Measurements from ENCODE around the gene CLCN4.
A peak's percentile ranks its signal among the peaks of the same experiment; 100 is the strongest.

The CLCN4 gene

GRCh38 chrX:10199212-10199611 lies 42.4 kb downstream of the CLCN4 start:
- no peak for DNase-seq

- no peak for DNase-seq
These were observed 46.8 kb downstream of the CLCN4 start for GRCh38 chrX:10203617-10204016.

- DNase-seq: no peak
These were observed 49.5 kb downstream of the CLCN4 start for GRCh38 chrX:10206317-10206716.

GRCh38 chrX:10208281-10208856 lies 51.6 kb downstream of the CLCN4 start:
- DNase-seq: no peak

GRCh38 chrX:10208953-10209352 lies 52.2 kb downstream of the CLCN4 start:
- DNase-seq: no peak

GRCh38 chrX:10212395-10212794 lies 55.6 kb downstream of the CLCN4 start:
- DNase-seq: no peak

- no peak for DNase-seq
These were observed 56.9 kb downstream of the CLCN4 start for GRCh38 chrX:10213716-10214115.

GRCh38 chrX:10216208-10216607 lies 59.4 kb downstream of the CLCN4 start:
- no peak for DNase-seq

GRCh38 chrX:10217198-10217597 lies 60.4 kb downstream of the CLCN4 start:
- DNase-seq: no peak

GRCh38 chrX:10221651-10222050 lies 64.9 kb downstream of the CLCN4 start:
- no peak for DNase-seq

- peak in 1 of 2 experiments; percentile 12 for DNase-seq
These were observed 66.5 kb downstream of the CLCN4 start for GRCh38 chrX:10223276-10223675.

GRCh38 chrX:10223781-10224180 lies 67.0 kb downstream of the CLCN4 start:
- DNase-seq: no peak

- DNase-seq: peak in 1 of 2 experiments; percentile 38
These were observed 73.4 kb downstream of the CLCN4 start for GRCh38 chrX:10230222-10230621.

- DNase-seq: no peak
These were observed 74.7 kb downstream of the CLCN4 start for GRCh38 chrX:10231461-10231860.

GRCh38 chrX:10233173-10233572 lies 76.4 kb downstream of the CLCN4 start:
- peak; percentile 2 to 46 for DNase-seq

GRCh38 chrX:10233696-10234095 lies 76.9 kb downstream of the CLCN4 start:
- DNase-seq: no peak

GRCh38 chrX:10235851-10236250 lies 79.1 kb downstream of the CLCN4 start:
- DNase-seq: no peak

GRCh38 chrX:10237241-10237640 lies 80.5 kb downstream of the CLCN4 start:
- DNase-seq: no peak

- no peak for DNase-seq
These were observed 82.9 kb downstream of the CLCN4 start for GRCh38 chrX:10239611-10240064.

GRCh38 chrX:10240918-10241317 lies 84.1 kb downstream of the CLCN4 start:
- DNase-seq: no peak

- DNase-seq: no peak
These were observed 85.3 kb downstream of the CLCN4 start for GRCh38 chrX:10242026-10242425.

GRCh38 chrX:10243106-10243505 lies 86.3 kb downstream of the CLCN4 start:
- no peak for DNase-seq

- no peak for DNase-seq
These were observed 88.3 kb downstream of the CLCN4 start for GRCh38 chrX:10244915-10245622.

- no peak for DNase-seq
These were observed 89.1 kb downstream of the CLCN4 start for GRCh38 chrX:10245886-10246285.

GRCh38 chrX:10246297-10246696 lies 89.5 kb downstream of the CLCN4 start:
- DNase-seq: no peak
